Measurements from ENCODE around the gene DGKE.

DGKE gene

GRCh38 chr17:56833809-56834379, at the start of gene DGKE, which contains the start of gene C17orf67:
Gene DGKE (plus strand): TSS chr17:56834151. CDS start chr17:56834796, 645 bp downstream.
Gene C17orf67 (minus strand): TSS chr17:56833920. CDS start chr17:56815810, 18,110 bp downstream.
- peak; percentile 87 to 91 for DNase-seq

GRCh38 chr17:56785405-56785804, 48.5 kb upstream of the DGKE start:
- no peak for DNase-seq

GRCh38 chr17:56785997-56786680, 47.8 kb upstream of the DGKE start:
- no peak for DNase-seq

GRCh38 chr17:56786989-56787482, 46.9 kb upstream of the DGKE start:
- peak; percentile 20 to 28 for DNase-seq

- no peak for DNase-seq
These were observed 41.7 kb upstream of the DGKE start for GRCh38 chr17:56792267-56792666.

GRCh38 chr17:56793531-56793930, 40.4 kb upstream of the DGKE start:
- no peak for DNase-seq

GRCh38 chr17:56793957-56794356, 40.0 kb upstream of the DGKE start:
- no peak for DNase-seq

- DNase-seq: no peak
These were observed 38.6 kb upstream of the DGKE start for GRCh38 chr17:56795221-56795865.

GRCh38 chr17:56796536-56796935, 37.4 kb upstream of the DGKE start:
- DNase-seq: no peak

GRCh38 chr17:56798916-56799315, 35.0 kb upstream of the DGKE start:
- DNase-seq: peak; percentile 39 to 55

GRCh38 chr17:56801459-56802178, 32.3 kb upstream of the DGKE start:
- no peak for DNase-seq

- DNase-seq: no peak
These were observed 30.9 kb upstream of the DGKE start for GRCh38 chr17:56803071-56803470.

GRCh38 chr17:56804454-56804853, 29.5 kb upstream of the DGKE start:
- no peak for DNase-seq

GRCh38 chr17:56806949-56807348, 27.0 kb upstream of the DGKE start:
- DNase-seq: no peak

GRCh38 chr17:56807723-56808122, 26.2 kb upstream of the DGKE start:
- DNase-seq: no peak

- no peak for DNase-seq
These were observed 25.4 kb upstream of the DGKE start for GRCh38 chr17:56808503-56808902.

- no peak for DNase-seq
These were observed 24.7 kb upstream of the DGKE start for GRCh38 chr17:56809106-56809819.

- DNase-seq: no peak
These were observed 24.2 kb upstream of the DGKE start for GRCh38 chr17:56809820-56810179.

GRCh38 chr17:56810343-56810742, 23.6 kb upstream of the DGKE start:
- no peak for DNase-seq

GRCh38 chr17:56810891-56811775, 22.8 kb upstream of the DGKE start:
- DNase-seq: peak; percentile 20 to 30

GRCh38 chr17:56812901-56813388, 21.0 kb upstream of the DGKE start:
- no peak for DNase-seq

Data from Kasumi-1 (cell line).